Calu3 (cell line): ENCODE measurements around the gene SLC25A38. TPM values are rescaled to one million over a fixed set of nuclear protein-coding genes. Genes with fewer than 3 reads are reported as not detected.

Experiments
- BruUV-seq: library from RNA; stranded (reverse); fragments of 400-500 nt; replicated peaks from 2 replicates; lab custom pipeline; 2021; lab: Mats Ljungman, UMichigan
- CTCF ChIA-PET: fragments of 300-600 bp; sonication (Branson Sonifier 250); formaldehyde crosslinking; loops from one replicate; lab custom pipeline; 2022; ENCODE audit warnings: antibody characterized with exemption; lab: Charles Lee
- DNase-seq: peaks from one replicate; pipeline ENCODE4 v3.0.0; 2022
- H3K27ac Mint-ChIP-seq: one replicate; pipeline ENCODE4 v1.8.0; 2022; ENCODE audit warnings: mixed read lengths; ENCODE audit not compliant: unreplicated experiment
- H3K27me3 Mint-ChIP-seq: one replicate; pipeline ENCODE4 v1.8.0; 2022; ENCODE audit warnings: mixed read lengths; ENCODE audit not compliant: unreplicated experiment
- H3K36me3 Mint-ChIP-seq: one replicate; pipeline ENCODE4 v1.8.0; 2022; ENCODE audit warnings: mild to moderate bottlenecking, moderate library complexity, mixed read lengths; ENCODE audit not compliant: insufficient read depth, unreplicated experiment
- H3K4me1 Mint-ChIP-seq: one replicate; pipeline ENCODE4 v1.8.0; 2022; ENCODE audit warnings: mild to moderate bottlenecking, low read depth, mixed read lengths; ENCODE audit not compliant: unreplicated experiment
- H3K4me3 Mint-ChIP-seq: one replicate; pipeline ENCODE4 v1.8.0; 2022; ENCODE audit warnings: mild to moderate bottlenecking, low read depth, moderate library complexity, mixed read lengths; ENCODE audit not compliant: unreplicated experiment
- H3K9me3 Mint-ChIP-seq: one replicate; pipeline ENCODE4 v1.8.0; 2022; ENCODE audit warnings: low read depth, mixed read lengths; ENCODE audit not compliant: unreplicated experiment
- intact Hi-C: fragments of 100-400 bp; cut with micrococcal nuclease; formaldehyde crosslinking; loops from one replicate; pipeline ENCODE4 v1.10.0; 2022; ENCODE audit not compliant: unreplicated experiment
- total RNA-seq: library from RNA; stranded (reverse); gene quantifications from 2 replicates; pipeline ENCODE4 v1.2.3, GENCODE V29; 2022
- TF ChIP-seq, protein P1 (sequence below): fragments of 200-600 bp; IDR thresholded peaks from one replicate; pipeline ENCODE4 v1.8.0; 2022; ENCODE audit warnings: antibody characterized with exemption; ENCODE audit not compliant: unreplicated experiment

Gene SLC25A38
- total RNA-seq, 1 experiment from 2014 or later, result 23.6 TPM

DNA sequence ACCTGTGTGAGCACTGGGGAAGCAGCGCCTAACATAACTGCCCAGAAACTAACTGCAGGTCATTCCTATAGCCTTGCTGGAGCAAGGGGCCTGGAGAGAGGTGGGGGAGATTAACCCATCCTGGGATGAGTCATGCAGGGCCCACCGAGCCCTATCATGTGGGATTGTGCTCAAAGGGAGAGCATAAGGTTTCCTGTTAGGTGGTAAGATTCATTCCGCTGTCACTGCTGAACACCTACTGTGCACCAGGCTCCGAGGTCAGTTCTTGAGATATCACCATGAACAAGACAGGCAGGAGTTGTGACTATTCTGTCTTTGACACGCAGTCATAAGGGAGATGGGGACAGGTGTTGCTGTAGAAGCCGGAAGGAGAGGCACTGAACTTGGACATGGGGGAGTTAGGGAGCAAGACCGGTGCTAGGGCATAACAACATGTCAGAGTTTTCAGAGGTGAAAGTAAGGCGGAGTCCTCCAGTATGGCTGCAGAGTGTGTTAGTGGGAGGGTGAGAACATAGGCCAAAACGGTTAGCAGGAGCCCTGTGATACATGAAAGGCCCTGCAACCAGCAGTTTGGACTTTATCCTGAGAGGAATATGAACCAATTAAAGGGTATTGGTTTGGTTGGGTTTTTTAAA, 2.4 kb downstream of the SLC25A38 start:
- Mint-ChIP-seq H3K4me3 (peak overlapping the region; percentile 99), H3K27ac (no peak overlapping the region), H3K9me3 (no peaks in the 10 kb centered on the region), H3K4me1 (peaks cover 39% of the 10 kb centered on the region), H3K36me3 (peaks cover 32% of the 10 kb centered on the region), H3K27me3 (no peaks in the 10 kb centered on the region)
- TSS peak; percentile 52 for BruUV-seq
- DNase-seq, result no peak
- TF ChIP-seq, protein P1, sequence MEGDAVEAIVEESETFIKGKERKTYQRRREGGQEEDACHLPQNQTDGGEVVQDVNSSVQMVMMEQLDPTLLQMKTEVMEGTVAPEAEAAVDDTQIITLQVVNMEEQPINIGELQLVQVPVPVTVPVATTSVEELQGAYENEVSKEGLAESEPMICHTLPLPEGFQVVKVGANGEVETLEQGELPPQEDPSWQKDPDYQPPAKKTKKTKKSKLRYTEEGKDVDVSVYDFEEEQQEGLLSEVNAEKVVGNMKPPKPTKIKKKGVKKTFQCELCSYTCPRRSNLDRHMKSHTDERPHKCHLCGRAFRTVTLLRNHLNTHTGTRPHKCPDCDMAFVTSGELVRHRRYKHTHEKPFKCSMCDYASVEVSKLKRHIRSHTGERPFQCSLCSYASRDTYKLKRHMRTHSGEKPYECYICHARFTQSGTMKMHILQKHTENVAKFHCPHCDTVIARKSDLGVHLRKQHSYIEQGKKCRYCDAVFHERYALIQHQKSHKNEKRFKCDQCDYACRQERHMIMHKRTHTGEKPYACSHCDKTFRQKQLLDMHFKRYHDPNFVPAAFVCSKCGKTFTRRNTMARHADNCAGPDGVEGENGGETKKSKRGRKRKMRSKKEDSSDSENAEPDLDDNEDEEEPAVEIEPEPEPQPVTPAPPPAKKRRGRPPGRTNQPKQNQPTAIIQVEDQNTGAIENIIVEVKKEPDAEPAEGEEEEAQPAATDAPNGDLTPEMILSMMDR, result no peak
- intact Hi-C loops, result no loop called here
- CTCF ChIA-PET, result no interaction called here

DNA sequence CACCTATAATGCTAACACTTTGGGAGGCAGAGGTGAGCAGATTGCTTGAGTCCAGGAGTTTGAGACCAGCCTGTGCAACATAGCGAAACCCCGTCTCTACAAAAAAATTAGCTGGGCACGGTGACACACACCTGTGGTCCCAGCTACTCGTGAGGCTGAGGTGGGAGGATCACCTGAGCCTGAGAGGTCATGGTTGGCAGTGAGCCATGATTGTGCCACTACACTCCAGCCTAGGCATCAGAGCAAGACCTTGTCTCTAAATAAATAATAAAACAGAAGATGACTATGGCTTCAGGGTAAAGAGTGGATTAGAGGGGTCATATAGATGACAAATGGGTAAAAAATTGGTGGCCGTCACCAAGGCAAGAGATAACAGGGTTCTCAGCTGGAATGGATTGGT, 3.1 kb downstream of the SLC25A38 start:
- Mint-ChIP-seq H3K4me1 (peaks cover 39% of the 10 kb centered on the region), H3K4me3 (no peak overlapping the region), H3K9me3 (no peaks in the 10 kb centered on the region), H3K27ac (no peak overlapping the region), H3K27me3 (no peaks in the 10 kb centered on the region), H3K36me3 (peaks cover 32% of the 10 kb centered on the region)
- no TSS peak for BruUV-seq
- no peak for DNase-seq
- intact Hi-C loops, result no loop called here
- TF ChIP-seq, protein P1, result no peak
- CTCF ChIA-PET, result no interaction called here

DNA sequence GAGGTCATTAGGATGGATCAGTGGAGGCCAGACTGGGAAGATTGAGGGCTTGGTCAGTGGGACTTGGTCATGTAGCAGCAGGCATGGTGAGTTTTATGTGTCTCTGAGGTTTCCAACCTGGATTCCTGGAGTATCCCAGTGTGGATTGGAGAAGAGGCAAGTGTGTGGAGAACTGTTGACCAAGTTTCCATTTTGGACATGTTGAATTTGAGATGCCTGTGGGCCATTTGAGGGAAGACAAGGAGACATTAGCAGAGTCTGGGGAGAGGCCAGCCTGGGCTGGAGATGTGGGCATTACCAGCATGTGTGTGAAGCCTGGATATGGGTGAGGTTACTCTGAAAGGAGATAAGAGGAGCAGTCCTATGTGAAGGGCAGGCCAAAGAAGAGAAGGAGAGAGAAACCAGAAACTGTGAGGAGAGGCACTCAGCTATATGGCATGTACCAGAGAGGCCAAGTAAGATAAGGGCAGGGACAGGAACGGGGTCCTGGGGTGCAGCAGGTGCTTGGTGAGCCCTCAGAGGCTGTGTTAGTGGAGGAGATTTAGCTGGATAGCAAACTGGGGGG, 4.3 kb downstream of the SLC25A38 start:
- no TSS peak for BruUV-seq
- Mint-ChIP-seq H3K36me3 (peaks cover 32% of the 10 kb centered on the region), H3K9me3 (no peaks in the 10 kb centered on the region), H3K4me1 (peaks cover 39% of the 10 kb centered on the region), H3K4me3 (no peak overlapping the region), H3K27ac (no peak overlapping the region), H3K27me3 (no peaks in the 10 kb centered on the region)
- TF ChIP-seq, protein P1, result no peak
- CTCF ChIA-PET, result interaction anchor here (1.0 kb wide), 1 partner anchor 240 kb away, joined by 3 read pairs; no protein-coding TSS in a partner anchor
- DNase-seq, result no peak
- intact Hi-C loops, result no loop called here

DNA sequence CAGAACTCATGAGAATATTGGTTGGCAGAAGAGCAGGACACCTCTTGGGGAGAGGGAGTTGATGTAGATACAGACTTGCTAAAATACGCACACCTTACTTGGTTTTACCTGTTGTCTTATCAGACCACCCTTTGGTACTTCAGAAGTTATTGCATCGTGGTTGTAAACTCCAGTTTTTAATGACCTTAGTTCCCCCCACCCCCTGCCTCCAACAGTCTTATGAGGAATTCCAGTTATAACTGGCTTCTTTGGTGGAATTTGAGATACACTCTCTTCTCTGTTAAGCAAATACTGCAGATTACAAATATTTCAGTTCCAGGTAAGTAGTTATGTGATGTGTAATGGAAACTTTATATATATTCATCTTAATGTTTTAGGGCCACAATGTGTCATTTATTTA, 5.0 kb downstream of the SLC25A38 start:
- H3K9me3 Mint-ChIP-seq, result no peaks in the 10 kb centered on the region
- no peak for DNase-seq
- CTCF ChIA-PET, result no interaction called here
- TF ChIP-seq, protein P1, result no peak
- peaks cover 29% of the 10 kb centered on the region for H3K36me3 Mint-ChIP-seq
- intact Hi-C loops, result no loop called here
- no peak overlapping the region for H3K4me3 Mint-ChIP-seq
- H3K27ac Mint-ChIP-seq, result no peak overlapping the region
- no TSS peak for BruUV-seq
- H3K4me1 Mint-ChIP-seq, result peaks cover 39% of the 10 kb centered on the region
- H3K27me3 Mint-ChIP-seq, result no peaks in the 10 kb centered on the region
